K562 (cell line): ENCODE results near the gene TMIGD3. TPM values are rescaled to one million over a fixed set of nuclear protein-coding genes. Genes with fewer than 3 reads are reported as not detected.

Source experiments
- ARID1B ChIP-seq: fragments of 450-650 bp; IDR thresholded peaks from 2 replicates; pipeline ENCODE4 v1.6.1; 2016; ENCODE audit warnings: antibody characterized with exemption, mild to moderate bottlenecking, inconsistent platforms
- ATF3 ChIP-seq, 2 experiments: fragments of 450-650 bp in 1 of 2; sonication (generic) in 1 of 2; formaldehyde crosslinking in 1 of 2; IDR thresholded peaks in 1 of 2; conservative IDR thresholded peaks in 1 of 2; 2 replicates each; pipeline versions ENCODE4 v1.6.1 to v1.8.1; 2016 to 2023; ENCODE audit warnings: mild to moderate bottlenecking in 2 of 2, moderate library complexity in 2 of 2, inconsistent platforms in 1 of 2, missing genetic modification reagents in 1 of 2
- C11orf30 ChIP-seq: fragments of 450-650 bp; IDR thresholded peaks from 2 replicates; pipeline ENCODE4 v1.6.1; 2016; ENCODE audit warnings: low read depth, mild to moderate bottlenecking
- CBFA2T3 ChIP-seq: fragments of 450-650 bp; IDR thresholded peaks from 2 replicates; pipeline ENCODE4 v1.6.1; 2017
- EP300 ChIP-seq: IDR thresholded peaks from 2 replicates; pipeline ENCODE4 v1.6.1; 2012; ENCODE audit warnings: low read length, improper control_type of control experiment
- EP400 ChIP-seq: fragments of 450-650 bp; IDR thresholded peaks from 2 replicates; pipeline ENCODE4 v1.6.1; 2017; ENCODE audit warnings: antibody characterized with exemption, mild to moderate bottlenecking, moderate library complexity
- GATA2 ChIP-seq: sonication (generic); formaldehyde crosslinking; IDR thresholded peaks from 2 replicates; pipeline ENCODE4 v1.4.0; 2020; ENCODE audit warnings: mild to moderate bottlenecking, missing genetic modification reagents
- HDAC1 ChIP-seq, 2 experiments: fragments of 450-650 bp; IDR thresholded peaks; 2 replicates each; pipeline ENCODE4 v1.6.1; 2016 to 2017; ENCODE audit warnings: inconsistent platforms in 1 of 2, mild to moderate bottlenecking in 1 of 2, moderate library complexity in 1 of 2
- NFYB ChIP-seq: IDR thresholded peaks from 2 replicates; pipeline ENCODE4 v1.6.1; 2011; ENCODE audit warnings: mild to moderate bottlenecking, moderate library complexity; ENCODE audit not compliant: insufficient read length; ENCODE audit errors: extremely low read depth
- NR2C1 ChIP-seq, 2 experiments: fragments of 450-650 bp; IDR thresholded peaks; 2 replicates each; pipeline ENCODE4 v1.6.1; 2017; ENCODE audit warnings: mild to moderate bottlenecking in 2 of 2, antibody characterized with exemption in 1 of 2, inconsistent platforms in 1 of 2, missing compliant biosample characterization in 1 of 2, missing genetic modification characterization in 1 of 2
- NR3C1 ChIP-seq: sonication (generic); formaldehyde crosslinking; IDR thresholded peaks from 2 replicates; pipeline ENCODE4 v1.8.1; 2022; ENCODE audit warnings: missing genetic modification reagents
- PBX2 ChIP-seq, 2 experiments: IDR thresholded peaks in 1 of 2; conservative IDR thresholded peaks in 1 of 2; 2 replicates each; pipeline ENCODE4 v1.6.1; 2016; ENCODE audit warnings: low read depth in 2 of 2, mild to moderate bottlenecking in 1 of 2, missing compliant biosample characterization in 1 of 2, missing genetic modification characterization in 1 of 2, moderate library complexity in 1 of 2
- SREBF1 ChIP-seq: fragments of 150-350 bp; IDR thresholded peaks from 2 replicates; pipeline ENCODE4 v1.6.1; 2014; ENCODE audit warnings: antibody characterized with exemption, low read depth, low read length, borderline replicate concordance
- TEAD2 ChIP-seq: fragments of 450-650 bp; IDR thresholded peaks from 2 replicates; pipeline ENCODE4 v1.6.1; 2016; ENCODE audit warnings: missing genetic modification characterization, control low read depth, missing compliant biosample characterization
- VEZF1 ChIP-seq: fragments of 200-800 bp; sonication (Bioruptor generic); IDR thresholded peaks from 2 replicates; pipeline ENCODE4 v1.6.1; 2017; ENCODE audit warnings: missing genetic modification characterization, missing compliant biosample characterization
- ZKSCAN8 ChIP-seq: fragments of 200-800 bp; sonication (Bioruptor generic); IDR thresholded peaks from 2 replicates; pipeline ENCODE4 v1.6.1; 2016; ENCODE audit warnings: missing genetic modification characterization, missing compliant biosample characterization
- ZNF133 ChIP-seq: fragments of 250-450 bp; sonication (Bioruptor Pico); IDR thresholded peaks from 2 replicates; pipeline ENCODE4 v1.4.0; 2020; ENCODE audit warnings: mild to moderate bottlenecking
- ZNF316 ChIP-seq: fragments of 450-650 bp; IDR thresholded peaks from 2 replicates; pipeline ENCODE4 v1.6.1; 2016
- ZNF699 ChIP-seq: fragments of 250-450 bp; sonication (Bioruptor Pico); IDR thresholded peaks from 2 replicates; pipeline ENCODE4 v1.8.0; 2021; ENCODE audit warnings: mild to moderate bottlenecking, moderate library complexity; ENCODE audit not compliant: insufficient replicate concordance
- ZSCAN29 ChIP-seq: fragments of 450-650 bp; IDR thresholded peaks from 2 replicates; pipeline ENCODE4 v1.6.1; 2017
- ZSCAN32 ChIP-seq: fragments of 450-650 bp; formaldehyde crosslinking; IDR thresholded peaks from 2 replicates; pipeline ENCODE4 v1.4.0; 2020; ENCODE audit warnings: mild to moderate bottlenecking, moderate library complexity
- polyA plus RNA-seq, 8 experiments: library from polyadenylated mRNA; depleted of rRNA in 4 of 8; stranded (reverse) in 5 of 8; unstranded in 3 of 8; fragments of >200 nt; fragmentation: Nextera tagmentation in 2 of 8; fragmentation: Illumina TruSeq in 1 of 8; extraction: Ambion mirVana in 2 of 8; extraction: Trizol in 1 of 8; gene quantifications; 2 replicates each; pipeline versions ENCODE4 v1.2.1 to v1.2.3, GENCODE V29; 2011 to 2014; ENCODE audit warnings: inconsistent platforms in 1 of 8, missing spikeins in 1 of 8
- total RNA-seq, 7 experiments: library from RNA; depleted of rRNA in 6 of 7; stranded (reverse); fragments of >200 nt in 6 of 7; fragmentation: Illumina TruSeq in 2 of 7; extraction: Trizol in 2 of 7; gene quantifications; 2 replicates each; pipeline versions ENCODE4 v1.2.1 to v1.2.3, GENCODE V29; 2011 to 2021; ENCODE audit warnings: low replicate concordance in 1 of 7

The TMIGD3 gene
- total and polyA plus RNA-seq, 9 of the 15 experiments (the other 6 are each of a cell fraction or from before 2014, with no cell fraction given) = 0.11 to 0.13 (median 0.11) TPM; not detected in 6

- peak in 1 of 2 experiments; percentile 53; a peak in 2 of 4 replicates for TF ChIP-seq HDAC1 (IDR thresholded peaks at IDR 0.05)
- no peak for TF ChIP-seq ZKSCAN8 (CRISPR knock-in tag)
- peak; percentile 41; the same call in 1 of the 2 replicates for TF ChIP-seq C11orf30
- 0 out of 2 replicates have a peak, but pooled peaks have one; percentile 30 for TF ChIP-seq EP400
- TF ChIP-seq TEAD2 (tag) = peak; percentile 1; the same call in 1 of the 2 replicates
- TF ChIP-seq NR2C1 (IDR thresholded peaks at IDR 0.05) = no peak
- TF ChIP-seq NR2C1 (tag; IDR thresholded peaks at IDR 0.05) = 0 out of 2 replicates have a peak, but pooled peaks have one; percentile 41
- TF ChIP-seq VEZF1 = peak; percentile 58; the same call in 1 of the 2 replicates
- TF ChIP-seq ZSCAN32 (CRISPR knock-in tag) = no peak
- no peak for TF ChIP-seq ZNF133 (CRISPR knock-in tag)
- no peak for TF ChIP-seq SREBF1
- peak; percentile 58; the same call in 1 of the 2 replicates for TF ChIP-seq ARID1B
- no peak for TF ChIP-seq NR3C1 (CRISPR knock-in tag)
- TF ChIP-seq NFYB = peak; percentile 11
- no peak for TF ChIP-seq PBX2 (CRISPR knock-in tag; IDR thresholded peaks at IDR 0.05; ENCODE audit: low read depth)
- peak; percentile 77 for TF ChIP-seq PBX2 (tag; conservative IDR thresholded peaks at IDR 0.05; ENCODE audit: low read depth)
- TF ChIP-seq GATA2 (CRISPR knock-in tag) = peak; percentile 30; the same call in 1 of the 2 replicates
- no peak for TF ChIP-seq ZNF699
- peak; percentile 27; the same call in 1 of the 2 replicates for TF ChIP-seq ATF3 (IDR thresholded peaks at IDR 0.05)
- TF ChIP-seq ATF3 (CRISPR knock-in tag; conservative IDR thresholded peaks at IDR 0.05) = no peak
- TF ChIP-seq CBFA2T3 = peak; percentile 32
- TF ChIP-seq ZSCAN29 = no peak
- peak; percentile 45; the same call in 1 of the 2 replicates for TF ChIP-seq ZNF316
- 0 out of 2 replicates have a peak, but pooled peaks have one; percentile 10 for TF ChIP-seq EP300
Observed at GRCh38 chr1:111467865-111468716, 35.3 kb downstream of the TMIGD3 start (continued).
